OCI-M2 (cell line): Measurements from ENCODE around the gene SH3PXD2A.
"Not testable (repeated sequence)": the region's sequence is repeated elsewhere in the genome, so short reads cannot be mapped to it uniquely, and the experiment has no call there.

Source experiments
- DNase-seq: peaks from one replicate; lab custom pipeline; 2025; ENCODE audit not compliant: unreplicated experiment; lab: John Stamatoyannopoulos, UW

Gene SH3PXD2A

GRCh38 chr10:103651783-103652476 lies 203.4 kb downstream of the SH3PXD2A start:
- DNase-seq, result no peak

DNA sequence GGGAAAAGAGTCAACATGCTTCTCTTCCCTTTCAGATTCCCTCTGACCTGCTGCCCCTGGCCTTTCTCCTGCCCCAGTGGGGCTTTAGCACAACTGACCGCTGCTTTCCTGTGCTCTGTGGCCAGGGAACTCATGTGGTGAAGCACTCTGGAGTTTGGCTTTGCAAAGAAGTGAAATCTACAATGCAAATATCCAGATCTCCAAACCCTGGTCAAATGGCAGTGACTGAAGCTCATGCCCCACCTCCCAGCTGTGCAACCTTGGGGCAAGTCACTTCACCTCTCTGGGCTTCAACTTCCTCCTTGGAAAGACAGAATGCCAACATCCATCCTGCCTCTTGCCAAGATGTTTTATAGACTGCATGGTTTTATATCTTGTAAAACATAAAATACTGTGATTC lies 204.0 kb downstream of the SH3PXD2A start:
- DNase-seq, result no peak

DNA sequence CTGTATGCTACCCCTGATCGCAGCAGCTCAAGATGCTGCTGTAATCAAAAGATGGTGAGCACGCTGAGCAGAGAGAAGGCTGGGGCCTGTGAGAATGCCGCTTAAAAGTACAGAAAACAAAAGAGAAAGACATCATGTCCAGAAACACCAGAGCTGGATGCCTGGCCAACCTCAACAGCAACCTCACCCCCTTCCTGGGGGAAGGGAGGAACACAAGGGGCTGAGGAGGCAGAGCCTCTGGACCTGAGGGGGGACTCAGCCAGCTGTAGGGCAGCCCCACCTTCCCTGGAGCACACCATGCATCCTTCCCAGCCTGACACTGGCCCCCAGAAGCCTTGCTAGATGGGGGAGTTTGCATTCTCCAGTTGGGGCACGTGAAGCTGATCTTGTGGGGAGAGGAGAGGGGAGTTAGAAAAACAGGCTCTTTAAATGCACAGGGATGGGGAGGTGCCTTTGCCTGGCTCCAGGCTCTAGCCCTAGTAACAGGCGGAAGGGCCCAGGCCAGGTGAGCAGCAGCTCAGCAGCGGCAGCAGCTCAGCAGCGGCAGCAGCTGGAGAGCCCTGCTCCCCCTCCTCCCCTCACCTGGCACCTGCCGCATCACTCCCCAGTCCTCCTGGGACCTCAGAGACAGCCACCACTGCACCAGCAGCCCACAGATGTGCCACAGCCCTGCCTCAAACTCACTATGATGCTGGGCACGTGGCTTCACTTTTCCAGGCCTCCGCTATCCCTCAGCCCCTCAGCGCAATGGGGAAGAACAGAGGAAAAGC lies 205.5 kb downstream of the SH3PXD2A start:
- no peak for DNase-seq

DNA sequence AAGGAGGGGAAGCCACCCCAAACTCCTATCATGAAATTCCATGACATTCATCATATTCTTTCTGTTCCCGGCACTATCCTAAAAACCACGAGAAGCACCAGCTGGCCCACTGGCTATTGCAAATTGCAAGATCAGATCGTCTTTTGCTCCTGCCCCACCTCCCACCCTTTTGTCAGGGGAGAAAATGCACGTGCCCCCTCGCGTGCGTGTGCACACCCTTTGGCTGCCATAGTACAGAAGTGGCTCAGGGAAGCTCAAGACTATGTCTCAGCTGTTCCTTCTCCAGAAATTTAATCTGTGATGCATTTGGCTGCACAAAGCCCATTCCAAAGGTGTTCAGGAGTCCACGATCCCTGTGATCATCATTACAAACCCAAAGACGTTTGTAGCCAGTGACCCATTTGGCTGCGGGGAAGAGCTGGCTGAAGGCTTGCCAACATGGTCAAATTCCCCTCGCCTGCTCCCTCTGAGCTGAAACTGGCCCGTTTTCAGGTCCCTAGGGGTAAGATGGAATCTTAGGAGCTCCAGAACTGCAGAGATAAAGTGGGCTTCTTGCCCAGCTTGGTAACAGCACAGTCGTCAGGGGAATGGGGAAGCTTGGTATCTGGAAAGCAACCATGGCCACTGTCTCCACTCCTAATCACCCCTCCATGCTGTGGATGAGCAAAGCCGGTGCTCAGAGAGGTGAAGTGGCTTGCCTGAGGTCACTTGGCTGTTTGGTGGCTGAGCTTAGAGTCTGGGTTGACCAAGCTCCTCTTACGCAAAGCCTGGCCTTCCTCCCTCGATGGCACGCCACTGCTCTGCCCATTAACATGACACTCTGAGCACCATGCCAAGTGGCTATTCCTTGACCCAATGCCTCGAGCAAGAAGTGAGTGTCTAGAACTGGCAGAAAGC lies 206.5 kb downstream of the SH3PXD2A start:
- no peak for DNase-seq

GRCh38 chr10:103648251-103648635 lies 207.1 kb downstream of the SH3PXD2A start:
- DNase-seq, result no peak

DNA sequence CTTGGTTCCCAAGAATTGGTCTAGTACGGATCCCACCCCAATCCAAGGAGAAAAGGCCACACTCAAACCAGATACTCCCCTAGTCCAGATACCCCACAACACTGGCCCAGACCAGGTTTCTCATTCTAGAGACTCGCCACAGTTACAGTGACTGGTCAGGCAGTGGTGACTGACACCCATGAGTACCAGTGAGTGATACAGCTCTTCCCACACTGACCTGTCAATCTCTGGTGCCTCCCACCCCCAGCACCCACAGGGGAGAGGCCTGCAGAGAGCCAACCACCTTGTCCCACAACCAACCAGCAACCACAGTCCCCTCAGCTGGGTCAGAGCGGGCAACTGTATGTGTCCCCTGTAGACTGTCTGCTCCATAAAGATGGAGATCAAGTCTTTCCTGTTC lies 209.1 kb downstream of the SH3PXD2A start:
- no peak for DNase-seq

- no peak for DNase-seq
These were observed 210.0 kb downstream of the SH3PXD2A start for GRCh38 chr10:103645141-103646054.

- no peak for DNase-seq
These were observed 212.0 kb downstream of the SH3PXD2A start for GRCh38 chr10:103643381-103643780.

- no peak for DNase-seq
These were observed 214.1 kb downstream of the SH3PXD2A start for GRCh38 chr10:103641326-103641725.

DNA sequence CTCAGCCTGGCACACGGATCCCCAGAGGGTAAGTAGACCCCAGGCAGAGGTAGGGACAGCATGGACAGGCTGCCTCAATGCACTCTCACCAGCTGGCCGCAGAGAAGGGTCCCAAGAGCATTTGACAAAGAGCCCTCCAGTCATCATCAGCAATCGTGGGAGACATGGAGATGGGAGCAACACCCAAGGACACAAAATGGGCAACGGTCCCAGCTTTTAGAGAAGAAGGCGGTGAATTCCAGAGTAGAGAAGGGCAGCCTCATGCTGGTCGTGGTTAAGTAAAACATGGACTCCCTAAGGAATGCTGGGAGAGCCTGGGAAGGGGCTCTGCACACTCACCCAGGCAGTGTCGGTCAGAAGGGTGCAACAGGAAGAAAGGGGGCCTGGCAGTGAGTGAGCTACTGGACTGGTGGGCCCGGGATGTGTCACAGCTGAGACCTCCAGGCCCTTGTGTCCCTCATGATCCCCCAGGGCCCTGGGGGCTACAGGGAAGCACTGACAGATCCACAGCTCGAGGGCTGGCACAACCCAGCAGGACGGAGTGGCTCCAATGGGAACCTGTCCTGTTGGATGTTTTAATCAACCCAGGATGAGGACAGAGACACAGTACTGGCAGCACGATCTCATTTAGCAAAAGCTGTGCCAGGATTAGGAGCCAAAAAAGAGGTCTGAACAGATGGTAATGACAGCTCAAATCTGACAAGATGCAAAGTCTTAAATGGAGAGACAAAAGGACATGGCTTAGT lies 214.8 kb downstream of the SH3PXD2A start:
- DNase-seq, result no peak

DNA sequence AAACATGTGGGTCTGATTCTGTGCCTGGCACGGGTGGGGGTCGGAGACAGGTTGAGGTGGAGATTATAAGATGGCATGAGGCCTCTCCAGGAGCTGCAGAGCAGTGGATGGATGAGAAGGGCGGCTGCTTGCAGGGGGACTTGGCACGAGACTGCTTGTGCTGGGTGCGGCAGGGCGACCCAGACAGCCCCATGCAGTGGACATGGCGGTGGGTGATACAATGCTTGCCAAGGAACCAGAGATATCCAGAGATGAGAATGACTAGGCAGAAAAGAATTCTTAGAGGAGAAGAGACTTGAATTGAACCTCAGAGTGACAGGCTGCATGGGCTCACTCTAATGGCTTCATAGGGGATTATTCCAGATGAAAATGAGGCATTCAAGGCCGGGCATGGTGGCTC lies 216.4 kb downstream of the SH3PXD2A start:
- DNase-seq, result no peak

DNA sequence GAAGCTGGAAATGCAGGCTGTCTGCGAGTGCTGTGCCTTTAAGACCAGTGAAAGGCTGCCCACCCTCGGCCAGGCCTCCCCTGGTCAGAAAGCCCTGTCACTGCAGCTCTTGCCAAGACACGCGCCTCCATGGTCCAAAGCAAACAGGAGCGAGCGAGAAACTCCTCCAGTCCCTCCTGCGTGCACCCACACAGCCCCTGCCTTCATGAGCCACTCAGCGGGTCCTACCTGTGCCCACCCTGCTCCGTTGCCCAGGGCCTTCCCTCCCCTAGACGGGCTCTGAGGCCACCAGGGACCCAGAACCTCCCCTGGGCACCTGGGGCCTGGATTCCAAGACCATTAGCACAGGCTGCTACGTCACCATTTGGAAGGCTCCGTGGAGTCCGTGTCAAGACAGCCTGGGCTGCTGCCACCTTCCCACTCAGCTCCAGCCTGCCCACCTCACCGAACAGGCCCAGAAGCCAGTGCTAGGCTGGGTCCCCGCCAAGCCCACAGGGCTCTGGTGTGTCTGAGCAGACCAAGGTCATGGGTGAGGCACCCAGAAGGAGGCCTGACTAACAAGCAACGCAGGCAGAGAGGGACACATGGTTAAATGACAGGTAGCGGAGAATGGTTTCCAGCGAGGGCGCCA lies 217.3 kb downstream of the SH3PXD2A start:
- no peak for DNase-seq

GRCh38 chr10:103637011-103637410 lies 218.4 kb downstream of the SH3PXD2A start:
- no peak for DNase-seq

- DNase-seq, result no peak
These were observed 218.9 kb downstream of the SH3PXD2A start for GRCh38 chr10:103636492-103636891.

- no peak for DNase-seq
These were observed 219.8 kb downstream of the SH3PXD2A start for GRCh38 chr10:103635580-103635979.

GRCh38 chr10:103633846-103634245 lies 221.5 kb downstream of the SH3PXD2A start:
- DNase-seq, result no peak

DNA sequence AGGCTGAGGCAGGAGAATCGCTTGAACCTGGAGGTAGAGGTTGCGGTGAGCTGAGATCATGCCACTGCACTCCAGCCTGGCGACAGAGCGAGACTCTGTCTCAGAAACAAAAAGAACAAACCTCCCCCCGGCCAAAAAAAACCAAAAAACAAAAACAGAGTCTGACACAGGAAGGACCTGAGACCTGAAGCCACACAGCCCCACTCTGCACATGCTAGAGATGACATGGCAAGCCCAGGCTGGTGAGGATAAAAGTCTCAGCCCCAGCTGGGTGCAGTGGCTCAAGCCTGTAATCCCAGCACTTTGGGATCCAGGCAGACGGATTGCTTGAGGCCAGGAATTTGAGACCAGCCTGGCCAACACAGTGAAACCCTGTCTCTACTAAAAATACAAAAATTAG lies 222.5 kb downstream of the SH3PXD2A start:
- DNase-seq, result not testable (repeated sequence)

- DNase-seq, result no peak
These were observed 223.1 kb downstream of the SH3PXD2A start for GRCh38 chr10:103632247-103632642.

- DNase-seq, result no peak
These were observed 225.2 kb downstream of the SH3PXD2A start for GRCh38 chr10:103630156-103630555.
